H1 (cell line): ENCODE data around the gene SEMA3D. TPM values are rescaled to one million over a fixed set of nuclear protein-coding genes. Genes with fewer than 3 reads are reported as not detected.

ENCODE experiments used
- ASH2L ChIP-seq: fragments of 200-600, 300-600 bp; sonication (generic); IDR thresholded peaks from one replicate; pipeline ENCODE4 v1.7.1; 2017; ENCODE audit warnings: low read length
- GABPA ChIP-seq: IDR thresholded peaks from 2 replicates; pipeline ENCODE4 v1.6.1; 2011; ENCODE audit warnings: mild to moderate bottlenecking, low read length, moderate library complexity, borderline replicate concordance; ENCODE audit not compliant: insufficient read depth
- HDAC6 ChIP-seq: IDR thresholded peaks from one replicate; pipeline ENCODE4 v1.7.1; 2012; ENCODE audit warnings: low read depth, mild to moderate bottlenecking, inconsistent platforms, low read length, moderate library complexity
- JUND ChIP-seq: IDR thresholded peaks from 2 replicates; pipeline ENCODE4 v1.6.1; 2011; ENCODE audit warnings: mild to moderate bottlenecking, improper control_type of control experiment, low read length
- PHF8 ChIP-seq: fragments of 200-600 bp; sonication (generic); conservative IDR thresholded peaks from 2 replicates; pipeline ENCODE4 v1.7.1; 2012; ENCODE audit warnings: low read depth, mild to moderate bottlenecking, inconsistent platforms, low read length, moderate library complexity
- TAF7 ChIP-seq: optimal IDR thresholded peaks from 2 replicates; pipeline ENCODE3; 2011; ENCODE audit warnings: low read depth, mild to moderate bottlenecking, inconsistent platforms, low read length, moderate library complexity, borderline replicate concordance
- USF2 ChIP-seq: IDR thresholded peaks from 2 replicates; pipeline ENCODE4 v1.6.1; 2011; ENCODE audit warnings: low read length, improper control_type of control experiment
- polyA plus RNA-seq, 7 experiments: library from polyadenylated mRNA; depleted of rRNA in 3 of 7; stranded (reverse) in 5 of 7; unstranded in 2 of 7; fragments of >200 nt in 5 of 7; fragments of 200-250 nt in 2 of 7; gene quantifications; 1 replicate in 5 of 7; 2 replicates in 1 of 7; 4 replicates in 1 of 7; pipeline versions ENCODE4 v1.2.1 to v1.2.3, GENCODE V29; 2011 to 2013; ENCODE audit warnings: missing spikeins in 2 of 7, mixed read lengths in 2 of 7
- total RNA-seq: library from RNA; stranded (reverse); fragmentation: NEBNext Ultra II Directional; extraction: Animal tissue kit (Norgen Biotek cat#: 25700); gene quantifications from 2 replicates; pipeline ENCODE4 v1.2.1, GENCODE V29; 2021
- TF ChIP-seq, protein P1 (sequence below): fragments of 300-600 bp; sonication (generic); IDR thresholded peaks from 2 replicates; pipeline ENCODE4 v1.7.1; 2012; ENCODE audit warnings: low read length, moderate library complexity, mild to moderate bottlenecking, inconsistent platforms; ENCODE audit not compliant: insufficient replicate concordance
- TF ChIP-seq, protein P2 (sequence below): IDR thresholded peaks from 2 replicates; pipeline ENCODE4 v1.6.1; 2011; ENCODE audit warnings: low read depth, mild to moderate bottlenecking, low read length; ENCODE audit not compliant: insufficient read depth

Gene SEMA3D
- total and polyA plus RNA-seq, 2 of the 8 experiments (the other 6 are each of a cell fraction or from before 2014, with no cell fraction given): 1.6 to 3.5 TPM

DNA sequence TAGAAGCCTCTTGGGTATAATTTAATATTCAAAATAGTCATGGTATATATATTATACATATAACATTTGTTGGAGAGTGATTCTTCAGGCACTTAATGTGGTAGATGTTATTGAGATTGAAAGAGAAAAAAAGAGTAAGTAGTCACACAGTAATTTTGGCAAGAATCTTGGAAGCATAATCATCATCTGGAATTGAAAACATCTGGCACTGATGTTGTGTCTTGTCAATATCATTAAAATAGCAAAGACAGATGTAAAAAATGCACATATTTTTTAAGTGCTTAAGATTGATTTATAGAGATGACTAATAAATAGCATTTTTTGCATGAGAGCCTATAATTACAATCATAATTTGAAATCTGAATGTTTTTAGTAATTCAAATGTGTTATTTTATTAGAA, 9.5 kb downstream of the SEMA3D start (continued):
- TF ChIP-seq, protein P1, sequence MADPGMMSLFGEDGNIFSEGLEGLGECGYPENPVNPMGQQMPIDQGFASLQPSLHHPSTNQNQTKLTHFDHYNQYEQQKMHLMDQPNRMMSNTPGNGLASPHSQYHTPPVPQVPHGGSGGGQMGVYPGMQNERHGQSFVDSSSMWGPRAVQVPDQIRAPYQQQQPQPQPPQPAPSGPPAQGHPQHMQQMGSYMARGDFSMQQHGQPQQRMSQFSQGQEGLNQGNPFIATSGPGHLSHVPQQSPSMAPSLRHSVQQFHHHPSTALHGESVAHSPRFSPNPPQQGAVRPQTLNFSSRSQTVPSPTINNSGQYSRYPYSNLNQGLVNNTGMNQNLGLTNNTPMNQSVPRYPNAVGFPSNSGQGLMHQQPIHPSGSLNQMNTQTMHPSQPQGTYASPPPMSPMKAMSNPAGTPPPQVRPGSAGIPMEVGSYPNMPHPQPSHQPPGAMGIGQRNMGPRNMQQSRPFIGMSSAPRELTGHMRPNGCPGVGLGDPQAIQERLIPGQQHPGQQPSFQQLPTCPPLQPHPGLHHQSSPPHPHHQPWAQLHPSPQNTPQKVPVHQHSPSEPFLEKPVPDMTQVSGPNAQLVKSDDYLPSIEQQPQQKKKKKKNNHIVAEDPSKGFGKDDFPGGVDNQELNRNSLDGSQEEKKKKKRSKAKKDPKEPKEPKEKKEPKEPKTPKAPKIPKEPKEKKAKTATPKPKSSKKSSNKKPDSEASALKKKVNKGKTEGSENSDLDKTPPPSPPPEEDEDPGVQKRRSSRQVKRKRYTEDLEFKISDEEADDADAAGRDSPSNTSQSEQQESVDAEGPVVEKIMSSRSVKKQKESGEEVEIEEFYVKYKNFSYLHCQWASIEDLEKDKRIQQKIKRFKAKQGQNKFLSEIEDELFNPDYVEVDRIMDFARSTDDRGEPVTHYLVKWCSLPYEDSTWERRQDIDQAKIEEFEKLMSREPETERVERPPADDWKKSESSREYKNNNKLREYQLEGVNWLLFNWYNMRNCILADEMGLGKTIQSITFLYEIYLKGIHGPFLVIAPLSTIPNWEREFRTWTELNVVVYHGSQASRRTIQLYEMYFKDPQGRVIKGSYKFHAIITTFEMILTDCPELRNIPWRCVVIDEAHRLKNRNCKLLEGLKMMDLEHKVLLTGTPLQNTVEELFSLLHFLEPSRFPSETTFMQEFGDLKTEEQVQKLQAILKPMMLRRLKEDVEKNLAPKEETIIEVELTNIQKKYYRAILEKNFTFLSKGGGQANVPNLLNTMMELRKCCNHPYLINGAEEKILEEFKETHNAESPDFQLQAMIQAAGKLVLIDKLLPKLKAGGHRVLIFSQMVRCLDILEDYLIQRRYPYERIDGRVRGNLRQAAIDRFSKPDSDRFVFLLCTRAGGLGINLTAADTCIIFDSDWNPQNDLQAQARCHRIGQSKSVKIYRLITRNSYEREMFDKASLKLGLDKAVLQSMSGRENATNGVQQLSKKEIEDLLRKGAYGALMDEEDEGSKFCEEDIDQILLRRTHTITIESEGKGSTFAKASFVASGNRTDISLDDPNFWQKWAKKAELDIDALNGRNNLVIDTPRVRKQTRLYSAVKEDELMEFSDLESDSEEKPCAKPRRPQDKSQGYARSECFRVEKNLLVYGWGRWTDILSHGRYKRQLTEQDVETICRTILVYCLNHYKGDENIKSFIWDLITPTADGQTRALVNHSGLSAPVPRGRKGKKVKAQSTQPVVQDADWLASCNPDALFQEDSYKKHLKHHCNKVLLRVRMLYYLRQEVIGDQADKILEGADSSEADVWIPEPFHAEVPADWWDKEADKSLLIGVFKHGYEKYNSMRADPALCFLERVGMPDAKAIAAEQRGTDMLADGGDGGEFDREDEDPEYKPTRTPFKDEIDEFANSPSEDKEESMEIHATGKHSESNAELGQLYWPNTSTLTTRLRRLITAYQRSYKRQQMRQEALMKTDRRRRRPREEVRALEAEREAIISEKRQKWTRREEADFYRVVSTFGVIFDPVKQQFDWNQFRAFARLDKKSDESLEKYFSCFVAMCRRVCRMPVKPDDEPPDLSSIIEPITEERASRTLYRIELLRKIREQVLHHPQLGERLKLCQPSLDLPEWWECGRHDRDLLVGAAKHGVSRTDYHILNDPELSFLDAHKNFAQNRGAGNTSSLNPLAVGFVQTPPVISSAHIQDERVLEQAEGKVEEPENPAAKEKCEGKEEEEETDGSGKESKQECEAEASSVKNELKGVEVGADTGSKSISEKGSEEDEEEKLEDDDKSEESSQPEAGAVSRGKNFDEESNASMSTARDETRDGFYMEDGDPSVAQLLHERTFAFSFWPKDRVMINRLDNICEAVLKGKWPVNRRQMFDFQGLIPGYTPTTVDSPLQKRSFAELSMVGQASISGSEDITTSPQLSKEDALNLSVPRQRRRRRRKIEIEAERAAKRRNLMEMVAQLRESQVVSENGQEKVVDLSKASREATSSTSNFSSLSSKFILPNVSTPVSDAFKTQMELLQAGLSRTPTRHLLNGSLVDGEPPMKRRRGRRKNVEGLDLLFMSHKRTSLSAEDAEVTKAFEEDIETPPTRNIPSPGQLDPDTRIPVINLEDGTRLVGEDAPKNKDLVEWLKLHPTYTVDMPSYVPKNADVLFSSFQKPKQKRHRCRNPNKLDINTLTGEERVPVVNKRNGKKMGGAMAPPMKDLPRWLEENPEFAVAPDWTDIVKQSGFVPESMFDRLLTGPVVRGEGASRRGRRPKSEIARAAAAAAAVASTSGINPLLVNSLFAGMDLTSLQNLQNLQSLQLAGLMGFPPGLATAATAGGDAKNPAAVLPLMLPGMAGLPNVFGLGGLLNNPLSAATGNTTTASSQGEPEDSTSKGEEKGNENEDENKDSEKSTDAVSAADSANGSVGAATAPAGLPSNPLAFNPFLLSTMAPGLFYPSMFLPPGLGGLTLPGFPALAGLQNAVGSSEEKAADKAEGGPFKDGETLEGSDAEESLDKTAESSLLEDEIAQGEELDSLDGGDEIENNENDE: no peak
- TF ChIP-seq, protein P2, sequence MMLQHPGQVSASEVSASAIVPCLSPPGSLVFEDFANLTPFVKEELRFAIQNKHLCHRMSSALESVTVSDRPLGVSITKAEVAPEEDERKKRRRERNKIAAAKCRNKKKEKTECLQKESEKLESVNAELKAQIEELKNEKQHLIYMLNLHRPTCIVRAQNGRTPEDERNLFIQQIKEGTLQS: no peak
- TF ChIP-seq USF2 (no peak), GABPA (no peak), HDAC6 (no peak), JUND (no peak), ASH2L (no peak), TAF7 (no peak), PHF8 (no peak)
